GM12875 (cell line): ENCODE data around the gene NSMCE4A.
"Not testable (repeated sequence)": the region's sequence is repeated elsewhere in the genome, so short reads cannot be mapped to it uniquely, and the experiment has no call there.

Experiments
- H3K4me3 ChIP-seq: one replicate; pipeline ENCODE4 v1.5.1; 2011; ENCODE audit warnings: low read depth, low read length, control low read depth
- TF ChIP-seq, protein P1 (sequence below): IDR thresholded peaks from 2 replicates; pipeline ENCODE4 v1.5.1; 2011; ENCODE audit warnings: low read depth, mild to moderate bottlenecking, control low read depth, inconsistent platforms, low read length, moderate library complexity, borderline replicate concordance; ENCODE audit not compliant: insufficient read depth

The NSMCE4A gene

DNA sequence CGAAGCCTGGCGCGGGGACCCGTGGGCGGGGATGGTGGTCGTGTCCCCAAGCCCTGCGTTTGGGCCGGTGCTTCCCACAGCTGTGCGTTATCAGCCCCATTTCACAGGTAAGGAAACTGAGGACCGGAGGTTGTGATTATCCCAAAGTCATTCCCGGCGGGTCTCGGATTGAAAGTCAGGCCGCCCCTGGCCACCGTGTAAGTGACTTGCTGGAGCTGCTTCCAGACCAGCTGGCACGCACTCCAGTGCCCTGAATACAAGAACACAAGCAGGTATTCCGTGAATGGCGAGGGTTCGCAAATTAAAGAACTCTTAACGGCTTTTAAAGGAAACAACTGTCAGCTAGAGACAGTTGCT, 46.5 kb downstream of the NSMCE4A start:
- peak overlapping the region; percentile 84 for H3K4me3 ChIP-seq

DNA sequence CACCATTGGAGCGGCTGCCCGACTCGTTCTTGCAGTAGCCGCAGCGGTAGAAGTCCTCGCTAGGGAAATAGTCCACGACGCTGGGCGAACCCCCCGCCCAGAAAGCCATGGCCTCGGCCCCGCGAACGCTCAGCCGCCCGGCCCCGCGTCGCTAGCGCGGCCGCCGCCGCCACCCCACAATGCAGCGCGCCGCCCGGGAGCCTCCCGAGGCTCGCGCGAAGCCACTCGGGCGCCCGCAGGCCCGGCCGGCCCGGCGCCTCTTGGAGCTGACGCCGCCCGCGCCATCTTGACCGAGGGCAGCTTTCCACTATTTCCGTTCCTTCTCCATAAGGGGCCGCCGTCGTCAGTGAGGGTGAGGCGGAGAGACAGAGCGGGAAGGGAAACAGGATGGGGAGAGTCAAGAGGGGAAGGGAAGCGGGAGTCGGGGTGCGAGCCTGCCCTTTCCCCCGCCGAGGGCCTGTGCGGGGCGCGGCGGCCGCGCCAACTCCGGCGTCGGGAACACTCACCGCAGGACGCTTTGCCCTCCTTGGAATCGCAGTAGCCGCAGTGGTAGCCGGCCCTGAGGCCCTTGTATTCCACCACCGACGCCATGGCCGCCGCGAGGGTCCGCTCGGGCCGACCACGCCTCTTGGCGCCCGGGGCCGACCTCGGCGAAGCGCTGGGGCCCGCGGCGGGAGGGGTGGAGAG, 47.0 kb downstream of the NSMCE4A start, which contains the start of gene ATE1:
Gene ATE1 (minus strand): TSS at position 191 of the 687 bp plus-strand sequence. CDS start 82 bp downstream, at position 109.
- TF ChIP-seq, protein P1, sequence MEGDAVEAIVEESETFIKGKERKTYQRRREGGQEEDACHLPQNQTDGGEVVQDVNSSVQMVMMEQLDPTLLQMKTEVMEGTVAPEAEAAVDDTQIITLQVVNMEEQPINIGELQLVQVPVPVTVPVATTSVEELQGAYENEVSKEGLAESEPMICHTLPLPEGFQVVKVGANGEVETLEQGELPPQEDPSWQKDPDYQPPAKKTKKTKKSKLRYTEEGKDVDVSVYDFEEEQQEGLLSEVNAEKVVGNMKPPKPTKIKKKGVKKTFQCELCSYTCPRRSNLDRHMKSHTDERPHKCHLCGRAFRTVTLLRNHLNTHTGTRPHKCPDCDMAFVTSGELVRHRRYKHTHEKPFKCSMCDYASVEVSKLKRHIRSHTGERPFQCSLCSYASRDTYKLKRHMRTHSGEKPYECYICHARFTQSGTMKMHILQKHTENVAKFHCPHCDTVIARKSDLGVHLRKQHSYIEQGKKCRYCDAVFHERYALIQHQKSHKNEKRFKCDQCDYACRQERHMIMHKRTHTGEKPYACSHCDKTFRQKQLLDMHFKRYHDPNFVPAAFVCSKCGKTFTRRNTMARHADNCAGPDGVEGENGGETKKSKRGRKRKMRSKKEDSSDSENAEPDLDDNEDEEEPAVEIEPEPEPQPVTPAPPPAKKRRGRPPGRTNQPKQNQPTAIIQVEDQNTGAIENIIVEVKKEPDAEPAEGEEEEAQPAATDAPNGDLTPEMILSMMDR = no peak

More for the DNA sequence above, 46.5 kb downstream of the NSMCE4A start:
- TF ChIP-seq, protein P1 = no peak

DNA sequence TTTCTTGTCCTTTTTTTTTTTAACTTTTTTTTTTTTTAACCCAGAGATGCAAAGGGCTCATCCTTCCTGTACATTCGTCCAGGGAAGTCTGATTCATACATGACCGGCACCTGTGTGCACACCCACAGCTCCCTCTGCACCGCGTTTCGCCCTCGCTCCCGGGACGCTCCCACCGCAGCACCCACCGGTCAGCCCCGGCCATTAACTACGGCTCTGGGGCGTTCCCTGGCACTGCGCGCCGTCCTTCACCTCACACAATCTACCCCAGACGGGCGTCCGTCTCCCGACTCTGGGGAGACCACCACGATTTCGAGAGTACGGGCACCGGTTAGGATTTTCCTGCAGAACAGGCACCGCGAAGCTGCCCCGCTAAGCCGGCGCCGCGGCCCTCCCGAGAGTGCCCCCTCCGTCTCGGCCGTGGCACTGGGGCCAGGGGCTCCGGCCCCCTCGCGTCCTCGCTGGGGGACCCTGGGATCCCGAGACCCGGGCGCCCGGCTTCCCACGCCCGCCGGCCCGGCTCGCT, 47.6 kb downstream of the NSMCE4A start:
- H3K4me3 ChIP-seq = peak overlapping the region; percentile 84

More for the DNA sequence above, 47.0 kb downstream of the NSMCE4A start, which contains the start of gene ATE1:
- peak within 1 kb of the TSS; percentile 84 for H3K4me3 ChIP-seq

DNA sequence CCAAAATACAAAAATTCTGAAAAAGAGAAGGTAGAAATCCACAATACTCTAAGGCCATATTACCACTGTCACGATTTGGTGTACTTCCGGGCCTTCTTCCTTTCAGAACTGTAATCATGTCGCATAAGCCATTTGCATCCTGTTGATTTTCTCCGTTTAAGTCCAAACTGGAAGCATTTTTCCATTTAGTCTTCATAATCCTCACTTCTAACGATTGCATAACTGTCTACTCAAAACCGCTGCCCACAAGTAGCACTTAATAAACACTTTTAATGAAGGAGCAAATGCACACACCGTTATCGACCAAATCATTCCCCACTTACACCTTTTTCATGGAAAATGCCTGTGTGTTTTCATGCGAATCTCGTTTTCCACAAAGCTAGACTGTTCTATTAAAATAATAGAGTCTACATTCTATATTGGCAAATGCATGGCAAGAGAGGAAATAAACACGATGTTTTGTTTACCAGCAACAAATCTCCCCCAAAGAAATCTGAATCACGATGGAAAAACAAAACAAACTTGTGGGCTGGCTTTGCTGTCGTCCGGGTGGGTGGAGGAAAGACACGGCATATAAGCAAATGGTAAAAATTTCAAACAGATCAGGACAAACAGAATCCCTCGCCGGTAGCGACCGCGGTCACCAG, 48.2 kb downstream of the NSMCE4A start:
- H3K4me3 ChIP-seq = peak overlapping the region; percentile 84
- TF ChIP-seq, protein P1 = no peak

More for the DNA sequence above, 47.6 kb downstream of the NSMCE4A start:
- TF ChIP-seq, protein P1 = no peak

DNA sequence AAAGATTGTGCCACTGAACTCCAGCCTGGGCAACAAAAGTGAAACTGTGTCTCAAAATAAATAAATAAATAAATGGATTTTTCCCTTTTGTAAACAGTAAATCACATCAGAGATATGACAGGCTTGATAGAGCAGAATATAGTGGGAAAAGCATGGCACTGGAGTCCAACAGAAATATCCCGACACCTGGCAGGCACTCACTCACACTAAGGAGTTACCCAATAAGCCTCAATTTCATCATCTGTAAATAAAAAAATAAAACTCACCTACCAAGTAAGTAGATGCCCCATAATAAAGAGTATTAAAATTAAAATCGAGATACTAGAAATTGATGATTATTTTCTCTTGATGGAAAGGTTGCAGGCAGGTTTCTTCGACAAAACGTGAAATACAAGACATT, 48.9 kb downstream of the NSMCE4A start:
- no peak overlapping the region for H3K4me3 ChIP-seq
- TF ChIP-seq, protein P1 = no peak

DNA sequence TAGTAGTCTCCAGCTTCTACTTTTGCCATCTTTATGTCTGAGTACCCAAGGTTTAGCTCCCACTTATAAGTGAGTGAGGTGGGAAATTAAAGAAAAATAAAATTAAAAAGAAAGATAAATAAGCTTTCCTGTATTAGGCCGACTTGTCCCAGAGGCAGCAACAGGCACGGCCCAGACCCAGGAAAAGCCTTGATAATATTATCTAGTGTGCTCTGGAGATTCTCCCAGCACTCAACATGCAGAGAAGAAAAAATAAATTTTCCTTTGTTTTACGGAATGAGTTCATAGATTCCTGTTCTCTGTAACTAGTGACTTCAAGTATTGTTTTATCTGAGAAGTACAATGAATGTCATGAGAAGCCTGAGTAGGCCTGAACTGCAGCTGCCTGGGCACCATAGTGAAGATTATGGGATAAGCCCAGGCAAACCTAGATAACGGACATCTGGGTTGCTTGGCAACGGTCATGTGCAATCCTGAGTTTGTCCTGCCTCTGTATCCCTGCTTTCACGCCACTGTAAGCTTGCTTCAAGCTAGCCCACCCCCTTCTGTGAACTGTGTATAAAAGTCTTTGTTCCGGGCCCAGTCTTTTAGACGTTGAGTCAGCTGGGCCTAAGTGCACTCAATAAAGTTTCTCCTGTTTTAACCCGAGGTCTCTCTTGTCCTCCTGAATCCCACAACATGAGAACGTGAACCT, 53.6 kb downstream of the NSMCE4A start:
- TF ChIP-seq, protein P1 = no peak
- no peak overlapping the region for H3K4me3 ChIP-seq

DNA sequence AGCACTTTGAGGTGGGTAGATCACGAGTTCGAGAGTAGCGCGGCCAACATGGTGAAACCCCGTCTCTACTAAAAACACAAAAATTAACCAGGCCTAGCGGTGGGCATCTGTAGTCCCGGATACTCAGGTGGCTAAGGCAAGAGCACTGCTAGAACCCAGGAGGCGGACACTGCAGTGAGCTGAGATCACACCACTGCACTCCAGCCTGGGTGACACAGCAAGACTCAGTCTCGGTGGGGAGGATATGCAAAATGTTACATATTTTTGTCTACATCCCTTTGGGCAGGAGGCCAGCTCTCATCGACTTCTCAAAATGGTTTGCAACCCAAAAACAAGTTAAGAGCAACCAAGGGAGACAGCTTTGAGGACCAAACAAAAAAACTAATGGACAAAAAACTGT, 55.4 kb downstream of the NSMCE4A start:
- TF ChIP-seq, protein P1 = no peak
- no peak overlapping the region for H3K4me3 ChIP-seq

DNA sequence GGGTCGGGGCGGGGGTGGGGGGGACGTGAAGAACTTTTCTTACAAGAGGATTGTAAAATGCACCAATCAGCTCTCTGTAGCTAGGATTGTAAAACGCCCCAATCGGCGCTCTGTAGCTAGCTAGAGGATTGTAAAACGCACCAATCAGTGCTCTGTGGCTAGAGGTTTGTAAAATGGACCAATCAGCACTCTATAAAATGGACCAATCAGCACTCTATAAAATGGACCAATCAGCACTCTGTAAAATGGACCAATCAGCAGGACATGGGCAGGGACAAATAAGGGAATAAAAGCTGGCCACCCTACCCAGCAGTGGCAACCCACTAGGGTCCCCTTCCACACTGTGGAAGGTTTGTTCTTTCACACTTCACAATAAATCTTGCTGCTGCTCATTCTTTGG, 56.2 kb downstream of the NSMCE4A start:
- H3K4me3 ChIP-seq = not testable (repeated sequence)
